ENCODE measurements around the gene ASPA.

Gene ASPA

DNA sequence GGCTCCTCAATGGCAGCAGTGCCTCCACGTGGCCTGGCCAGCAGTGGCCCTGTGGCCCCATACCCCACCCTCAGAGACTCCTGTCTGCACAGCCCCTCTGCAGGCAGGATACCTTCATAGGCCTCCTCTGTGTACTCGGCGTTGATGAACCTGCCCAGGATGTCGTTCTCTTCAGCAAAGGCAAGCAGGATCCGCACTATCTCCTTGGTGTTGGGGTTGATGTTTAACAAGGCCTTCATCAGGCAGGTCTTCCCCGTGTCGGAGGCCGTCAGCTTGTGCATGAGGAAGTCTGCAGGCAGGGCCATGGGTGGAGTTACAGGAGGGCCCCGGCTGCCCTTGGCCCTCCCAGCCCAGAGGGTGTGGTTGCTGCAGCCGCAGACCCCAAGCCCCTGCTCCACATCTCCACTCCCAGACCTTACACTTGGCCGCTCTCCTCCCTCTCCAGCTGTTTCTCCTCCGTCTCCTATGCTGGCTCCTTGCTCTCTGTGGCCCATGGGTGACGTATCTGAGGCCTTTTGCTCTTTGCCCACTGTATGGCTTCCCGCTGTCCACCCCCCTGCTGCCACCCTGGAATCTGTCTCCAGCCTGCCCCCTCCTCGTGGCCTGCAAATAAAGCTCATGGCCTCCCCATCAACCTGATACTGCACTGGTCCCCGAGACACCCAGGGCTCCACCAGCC is 66.8 kb downstream of the ASPA start:
- peaks cover 1% of the 10 kb centered on the region; the same call in 1 of the 2 replicates for H3K36me3 ChIP-seq (ENCODE audit: control insufficient read depth, insufficient read depth, low read length)
- H3K4me3 ChIP-seq (replicated peaks; ENCODE audit: low read depth, low read length) = no peak overlapping the region
- TF ChIP-seq, protein P1, sequence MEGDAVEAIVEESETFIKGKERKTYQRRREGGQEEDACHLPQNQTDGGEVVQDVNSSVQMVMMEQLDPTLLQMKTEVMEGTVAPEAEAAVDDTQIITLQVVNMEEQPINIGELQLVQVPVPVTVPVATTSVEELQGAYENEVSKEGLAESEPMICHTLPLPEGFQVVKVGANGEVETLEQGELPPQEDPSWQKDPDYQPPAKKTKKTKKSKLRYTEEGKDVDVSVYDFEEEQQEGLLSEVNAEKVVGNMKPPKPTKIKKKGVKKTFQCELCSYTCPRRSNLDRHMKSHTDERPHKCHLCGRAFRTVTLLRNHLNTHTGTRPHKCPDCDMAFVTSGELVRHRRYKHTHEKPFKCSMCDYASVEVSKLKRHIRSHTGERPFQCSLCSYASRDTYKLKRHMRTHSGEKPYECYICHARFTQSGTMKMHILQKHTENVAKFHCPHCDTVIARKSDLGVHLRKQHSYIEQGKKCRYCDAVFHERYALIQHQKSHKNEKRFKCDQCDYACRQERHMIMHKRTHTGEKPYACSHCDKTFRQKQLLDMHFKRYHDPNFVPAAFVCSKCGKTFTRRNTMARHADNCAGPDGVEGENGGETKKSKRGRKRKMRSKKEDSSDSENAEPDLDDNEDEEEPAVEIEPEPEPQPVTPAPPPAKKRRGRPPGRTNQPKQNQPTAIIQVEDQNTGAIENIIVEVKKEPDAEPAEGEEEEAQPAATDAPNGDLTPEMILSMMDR (IDR thresholded peaks at IDR 0.05; ENCODE audit: insufficient read depth, low read length, poor library complexity, severe bottlenecking) = no peak
- no peak for DNase-seq (ENCODE audit: extremely low read depth, insufficient read length)
- no peaks in the 10 kb centered on the region for H3K27me3 ChIP-seq (replicated peaks; ENCODE audit: control insufficient read depth, insufficient read depth, low read length)

DNA sequence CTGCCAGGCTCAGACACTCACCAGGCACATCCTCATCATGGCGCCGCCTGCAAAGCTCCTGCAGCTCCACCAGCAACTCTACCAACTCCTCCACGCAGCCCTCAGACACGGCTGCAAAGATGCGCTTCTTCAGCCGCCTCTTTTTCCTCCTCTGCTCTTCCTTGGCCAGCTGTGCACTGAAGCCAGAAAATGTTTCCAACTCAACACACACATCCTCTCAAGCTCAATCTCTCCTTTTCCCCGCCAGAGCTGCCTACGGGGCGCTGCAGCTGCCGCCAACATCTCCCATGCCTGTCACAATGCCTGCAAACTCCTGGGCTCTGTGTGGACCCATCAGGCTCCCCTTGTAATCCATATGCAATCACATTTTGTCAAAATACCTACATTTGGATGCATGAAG is 67.7 kb downstream of the ASPA start:
- TF ChIP-seq, protein P1 (IDR thresholded peaks at IDR 0.05; ENCODE audit: insufficient read depth, low read length, poor library complexity, severe bottlenecking) = no peak
- no peak for DNase-seq (ENCODE audit: extremely low read depth, insufficient read length)
- H3K27me3 ChIP-seq (replicated peaks; ENCODE audit: control insufficient read depth, insufficient read depth, low read length) = no peaks in the 10 kb centered on the region

DNA sequence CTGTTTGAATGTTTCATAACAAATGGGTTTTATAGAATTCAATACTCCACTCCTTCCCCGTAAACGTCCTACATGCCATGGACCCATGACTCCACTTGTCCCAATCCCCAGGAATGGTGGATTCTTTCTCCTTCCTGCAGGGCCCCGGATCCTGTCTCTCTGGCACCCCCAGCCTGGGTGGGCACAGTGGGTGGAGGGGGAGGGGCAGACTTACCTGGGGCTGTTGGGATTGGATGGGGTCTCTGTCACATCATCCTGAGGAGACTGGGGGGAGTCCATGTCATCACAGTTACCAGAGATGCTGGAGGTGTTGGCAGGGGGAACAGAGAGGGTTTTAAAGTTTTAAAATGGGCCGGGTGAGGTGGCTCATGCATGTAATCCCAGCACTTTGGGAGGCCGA is 68.6 kb downstream of the ASPA start:
- Histone ChIP-seq H3K4me3 (replicated peaks; ENCODE audit: low read depth, low read length) (no peak overlapping the region), H3K27me3 (replicated peaks; ENCODE audit: control insufficient read depth, insufficient read depth, low read length) (no peaks in the 10 kb centered on the region), H3K36me3 (ENCODE audit: control insufficient read depth, insufficient read depth, low read length) (peaks cover 1% of the 10 kb centered on the region)
- TF ChIP-seq, protein P1 (IDR thresholded peaks at IDR 0.05; ENCODE audit: insufficient read depth, low read length, poor library complexity, severe bottlenecking) = no peak
- no peak for DNase-seq (ENCODE audit: extremely low read depth, insufficient read length)

More for the DNA sequence above, 67.7 kb downstream of the ASPA start:
- Histone ChIP-seq H3K4me3 (replicated peaks; ENCODE audit: low read depth, low read length) (no peak overlapping the region), H3K36me3 (ENCODE audit: control insufficient read depth, insufficient read depth, low read length) (peaks cover 1% of the 10 kb centered on the region)

DNA sequence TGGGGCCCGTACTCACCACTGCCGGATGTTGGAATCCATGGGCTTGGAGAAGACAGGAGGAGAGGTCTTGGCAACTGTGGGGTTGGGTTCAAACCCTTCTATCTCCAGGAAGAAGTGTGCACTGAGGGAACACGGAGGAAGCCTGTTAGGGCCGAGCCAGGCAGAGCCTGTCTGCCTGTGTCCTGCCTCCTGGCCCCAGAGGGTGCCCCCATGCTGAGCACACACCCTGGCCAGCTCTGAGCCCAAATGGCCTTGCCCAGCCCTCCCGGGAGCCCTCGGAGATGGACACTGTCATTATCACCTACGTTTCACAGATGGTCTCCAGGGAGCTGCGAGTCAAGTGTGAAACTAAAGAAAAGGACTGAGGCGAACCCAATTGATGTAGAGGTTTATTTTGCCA is 69.4 kb downstream of the ASPA start:
- peaks cover 4% of the 10 kb centered on the region for H3K36me3 ChIP-seq (ENCODE audit: control insufficient read depth, insufficient read depth, low read length)

DNA sequence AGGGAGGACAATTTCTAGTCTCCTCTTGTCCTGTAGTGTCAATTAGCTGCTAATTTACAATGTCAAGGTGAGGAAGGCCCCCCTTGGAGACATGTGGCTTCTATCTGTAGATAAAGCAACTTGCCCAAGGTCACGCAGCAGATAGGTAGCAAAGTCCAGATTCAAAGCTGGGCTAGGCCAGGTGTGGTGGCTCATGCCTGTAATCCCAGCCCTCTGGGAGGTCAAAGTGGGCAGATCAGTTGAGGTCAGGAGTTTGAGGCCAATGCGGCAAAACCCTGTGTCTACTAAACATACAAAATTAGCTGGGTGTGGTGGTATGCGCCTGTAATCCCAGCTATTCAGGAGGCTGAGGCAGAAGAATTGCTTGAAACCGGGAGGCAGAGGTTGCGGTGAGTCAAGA is 70.7 kb downstream of the ASPA start:
- Histone ChIP-seq H3K4me3 (replicated peaks; ENCODE audit: low read depth, low read length) (no peak overlapping the region), H3K27me3 (replicated peaks; ENCODE audit: control insufficient read depth, insufficient read depth, low read length) (no peaks in the 10 kb centered on the region), H3K36me3 (ENCODE audit: control insufficient read depth, insufficient read depth, low read length) (peaks cover 4% of the 10 kb centered on the region)
- TF ChIP-seq, protein P1 (IDR thresholded peaks at IDR 0.05; ENCODE audit: insufficient read depth, low read length, poor library complexity, severe bottlenecking) = no peak
- no peak for DNase-seq (ENCODE audit: extremely low read depth, insufficient read length)

More for the DNA sequence above, 69.4 kb downstream of the ASPA start:
- H3K4me3 ChIP-seq (replicated peaks; ENCODE audit: low read depth, low read length) = no peak overlapping the region
- no peak for DNase-seq (ENCODE audit: extremely low read depth, insufficient read length)
- TF ChIP-seq, protein P1 (IDR thresholded peaks at IDR 0.05; ENCODE audit: insufficient read depth, low read length, poor library complexity, severe bottlenecking) = no peak
- H3K27me3 ChIP-seq (replicated peaks; ENCODE audit: control insufficient read depth, insufficient read depth, low read length) = no peaks in the 10 kb centered on the region

DNA sequence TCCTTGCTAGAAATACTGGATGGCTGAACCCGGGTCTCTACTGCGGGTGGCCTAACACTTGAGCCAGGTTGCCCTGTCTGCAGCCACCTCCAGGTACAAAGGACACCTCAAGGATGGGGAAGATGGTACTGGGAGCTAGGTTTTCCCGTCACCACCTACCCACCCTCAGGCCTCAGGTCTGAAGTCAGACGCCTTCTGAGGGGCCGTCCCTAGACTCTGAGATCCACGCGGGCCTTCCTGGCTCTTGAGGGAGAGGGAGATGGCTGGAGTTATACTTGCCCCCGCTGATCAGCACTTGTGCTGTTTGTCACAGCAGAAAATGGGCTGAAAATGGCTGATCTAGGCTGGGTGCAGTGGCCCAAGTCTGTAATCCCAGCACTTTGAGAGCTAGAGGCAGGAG is 71.2 kb downstream of the ASPA start:
- H3K27me3 ChIP-seq (replicated peaks; ENCODE audit: control insufficient read depth, insufficient read depth, low read length) = no peaks in the 10 kb centered on the region
- TF ChIP-seq, protein P1 (IDR thresholded peaks at IDR 0.05; ENCODE audit: insufficient read depth, low read length, poor library complexity, severe bottlenecking) = no peak
- peaks cover 4% of the 10 kb centered on the region for H3K36me3 ChIP-seq (ENCODE audit: control insufficient read depth, insufficient read depth, low read length)
- no peak overlapping the region for H3K4me3 ChIP-seq (replicated peaks; ENCODE audit: low read depth, low read length)
- no peak for DNase-seq (ENCODE audit: extremely low read depth, insufficient read length)
